ENCODE data around the gene ACOT7.

Gene ACOT7

DNA sequence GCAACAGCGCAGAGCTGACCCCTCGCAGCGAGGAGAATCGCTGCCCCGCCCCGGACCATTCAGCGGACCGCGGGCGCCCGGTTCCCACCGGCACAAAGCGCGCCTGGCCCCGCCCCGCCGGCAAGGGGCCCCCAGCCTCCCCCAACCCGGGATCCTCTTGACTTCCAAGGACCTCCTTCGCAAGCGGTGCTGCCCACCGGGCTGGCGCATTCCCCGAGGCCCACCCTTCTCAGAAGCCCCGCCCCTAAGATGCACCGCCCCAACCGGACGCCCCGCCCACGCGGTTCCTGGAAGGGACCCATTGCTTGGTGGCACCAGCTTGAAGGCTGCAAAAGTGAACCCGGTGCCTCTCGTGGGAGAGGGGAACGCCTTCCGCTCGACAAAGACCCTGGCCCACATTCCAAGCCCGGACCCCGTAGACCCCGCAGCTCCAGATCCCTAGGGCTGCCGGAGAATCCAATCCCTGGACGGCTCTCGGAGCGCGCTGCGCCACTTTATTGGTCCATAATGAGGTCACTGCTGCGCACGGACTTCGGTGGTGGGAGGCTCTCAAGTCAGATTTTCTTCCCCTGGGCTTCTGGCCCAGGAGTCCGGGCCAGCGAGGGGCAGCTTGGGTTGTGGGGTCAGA, 147.6 kb downstream of the ACOT7 start:
- DNase-seq, result peak; percentile 81

DNA sequence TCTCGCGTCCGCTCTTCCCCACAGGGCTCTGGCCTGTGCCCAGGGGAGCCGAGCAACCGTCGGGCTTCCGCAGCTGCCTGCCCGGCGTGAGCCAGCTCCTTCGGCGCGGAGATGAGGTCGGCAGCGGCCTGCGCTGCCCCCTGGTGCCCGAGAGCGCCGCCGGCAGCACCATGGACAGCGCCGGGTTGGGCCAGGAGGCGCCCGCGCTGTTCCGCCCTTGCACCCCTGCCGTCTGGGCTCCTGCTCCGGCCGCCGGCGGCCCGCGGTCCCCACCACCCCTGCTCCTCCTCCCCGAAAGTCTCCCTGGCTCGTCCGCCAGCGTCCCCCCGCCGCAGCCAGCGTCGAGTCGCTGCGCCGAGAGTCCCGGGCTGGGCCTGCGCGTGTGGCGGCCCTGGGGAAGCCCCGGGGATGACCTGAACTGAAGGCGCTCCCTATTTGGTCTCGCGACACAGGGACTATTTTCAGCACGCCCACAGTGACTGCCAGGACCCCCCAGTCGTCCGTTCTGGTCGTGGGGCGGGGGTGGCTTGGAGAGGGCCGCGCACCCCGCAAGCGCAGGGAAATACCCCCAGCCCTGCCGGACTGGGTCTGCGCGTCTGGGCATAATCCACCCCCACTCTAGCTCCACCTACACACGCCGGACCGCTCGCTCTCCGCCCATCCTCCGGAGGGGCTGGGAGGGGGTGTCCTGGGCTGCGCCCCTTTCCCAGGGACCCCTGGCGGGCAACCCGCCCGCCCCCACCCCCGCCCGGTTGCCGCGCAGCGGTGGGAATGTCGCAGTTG, 148.3 kb downstream of the ACOT7 start:
- peak; percentile 93 for DNase-seq

DNA sequence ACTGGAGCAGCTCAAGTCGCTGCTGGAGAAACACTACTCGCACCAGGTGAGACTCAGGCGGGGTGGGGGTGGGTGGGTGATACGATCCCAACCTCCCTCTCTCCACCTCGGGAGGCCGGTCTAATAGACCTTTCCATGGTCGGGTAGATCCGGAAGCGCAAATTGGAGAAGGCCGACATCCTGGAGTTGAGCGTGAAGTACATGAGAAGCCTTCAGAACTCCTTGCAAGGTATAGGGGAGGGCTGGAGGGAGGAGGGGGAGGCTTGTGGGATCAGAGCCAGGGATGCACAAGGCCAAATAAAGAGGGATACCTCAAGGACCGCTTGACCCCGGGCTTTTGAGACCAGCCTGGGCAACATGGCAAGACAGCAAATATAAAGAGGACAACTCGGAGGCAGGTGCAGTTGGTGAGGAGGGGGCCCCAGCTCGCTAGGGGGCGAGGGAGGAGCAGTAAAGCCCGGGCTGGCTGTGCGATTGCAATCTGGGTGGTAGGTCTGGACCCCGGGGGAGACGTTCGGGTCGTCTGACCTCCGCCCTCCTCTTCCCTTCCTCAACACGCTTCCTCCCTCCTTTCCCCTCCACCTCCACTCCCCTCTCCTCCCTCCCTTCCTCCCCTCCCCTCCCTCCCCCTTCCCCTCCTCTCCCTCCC, 149.0 kb downstream of the ACOT7 start:
- DNase-seq, result no peak

DNA sequence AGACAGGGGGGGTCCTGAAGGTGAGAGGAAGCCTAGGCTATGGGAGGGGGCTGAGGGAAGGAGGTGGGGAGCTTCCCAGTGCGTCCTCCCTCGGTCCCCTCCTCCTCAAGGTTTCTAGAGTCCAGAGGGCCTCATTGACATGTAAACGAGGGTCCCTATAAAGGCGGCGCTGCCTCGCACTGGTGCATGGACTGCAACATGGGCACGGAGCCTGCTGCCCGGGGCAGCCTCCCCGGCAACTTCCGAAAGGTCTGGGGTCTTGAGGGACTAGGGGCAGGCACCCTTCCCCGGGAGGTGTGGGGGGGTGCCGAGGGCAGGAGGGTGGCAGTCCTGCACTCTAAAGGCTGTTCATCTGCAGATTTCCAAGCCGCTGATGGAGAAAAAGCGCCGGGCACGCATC, 149.6 kb downstream of the ACOT7 start, which contains the start of gene HES3:
TSS of gene HES3 (plus strand) at position 187 of the 400 bp plus-strand sequence. CDS start at position 374, 187 bp downstream.
- DNase-seq, result no peak

DNA sequence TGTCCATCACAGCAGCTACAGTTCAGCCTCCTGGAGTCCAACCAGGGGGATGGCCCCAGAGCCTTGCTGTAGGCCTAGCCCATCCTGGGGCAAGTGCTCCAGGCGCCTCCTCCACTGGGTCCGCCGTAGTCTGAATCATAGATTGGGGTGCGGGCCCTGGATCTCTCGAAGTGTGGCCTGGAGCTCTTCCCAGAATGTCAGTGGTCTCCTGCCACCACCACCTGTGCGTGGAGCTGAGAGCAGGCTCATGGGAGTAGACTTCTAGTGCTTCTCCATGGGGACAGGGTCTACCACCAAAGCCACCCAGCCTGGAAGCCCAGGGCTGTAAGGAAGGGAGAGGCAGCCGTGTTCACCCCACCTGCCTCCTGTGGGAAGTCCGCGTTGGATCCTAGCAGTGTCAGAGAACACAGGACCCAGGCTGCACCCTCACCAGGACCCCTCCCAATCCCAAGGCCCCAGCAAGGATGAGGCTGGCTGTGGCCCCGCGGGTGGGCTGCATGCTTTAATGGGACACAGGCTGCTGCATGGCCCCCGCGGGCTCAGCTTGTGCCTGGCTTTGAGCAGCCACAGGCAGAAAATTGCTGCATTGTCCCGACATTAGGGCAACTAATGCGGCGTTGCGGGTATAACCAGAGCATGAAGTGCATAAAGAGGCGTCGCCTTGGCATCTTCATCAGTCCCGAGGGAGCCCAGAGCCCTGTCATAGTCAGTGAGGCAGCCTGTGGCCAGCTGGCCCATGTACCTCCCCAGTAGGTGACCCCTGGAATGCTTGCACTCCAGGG, 150.3 kb downstream of the ACOT7 start:
- DNase-seq, result peak; percentile 33

DNA sequence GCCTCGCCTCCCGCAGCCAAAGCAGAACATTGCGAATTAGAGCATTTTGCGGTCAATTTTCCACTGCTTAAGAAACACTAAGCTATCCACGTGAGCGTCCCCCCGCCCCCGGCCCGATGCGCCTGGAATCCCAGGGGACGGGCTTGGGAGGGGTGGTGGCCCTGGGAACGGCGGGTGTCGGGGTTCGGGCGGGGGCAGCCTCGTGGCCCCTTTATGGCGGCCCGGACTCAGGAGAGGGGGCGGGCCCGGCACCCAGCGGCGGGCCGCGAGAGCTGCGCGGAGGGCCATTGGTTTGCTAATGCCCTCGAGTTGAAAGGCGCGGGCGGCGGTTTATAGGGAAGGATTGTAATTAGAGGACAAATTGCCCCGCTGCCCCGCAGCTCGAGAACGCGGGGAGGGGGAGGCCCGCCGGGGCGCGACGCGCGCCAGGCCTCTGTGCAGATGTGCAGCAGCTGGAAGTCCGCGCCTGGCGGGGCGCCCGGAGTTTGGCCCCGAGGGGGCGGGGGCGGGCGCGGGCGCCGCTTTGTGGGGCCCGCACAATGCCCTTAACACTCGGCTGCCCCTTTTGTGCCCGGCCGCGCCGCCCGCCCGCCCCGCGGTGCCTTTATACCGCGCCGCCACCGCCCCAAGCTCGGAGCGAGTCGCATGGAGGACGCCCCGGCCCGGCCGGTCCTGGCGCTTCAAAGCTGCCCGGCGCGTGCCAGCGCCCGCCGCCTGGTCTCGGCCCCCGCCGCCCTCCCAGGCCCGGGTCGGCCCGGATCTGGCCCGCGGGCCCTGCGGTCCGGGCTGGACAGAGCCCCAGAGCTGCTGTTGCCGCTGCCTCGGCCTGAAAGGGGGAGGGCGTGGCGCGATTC, 151.5 kb downstream of the ACOT7 start:
- DNase-seq, result peak; percentile 47

DNA sequence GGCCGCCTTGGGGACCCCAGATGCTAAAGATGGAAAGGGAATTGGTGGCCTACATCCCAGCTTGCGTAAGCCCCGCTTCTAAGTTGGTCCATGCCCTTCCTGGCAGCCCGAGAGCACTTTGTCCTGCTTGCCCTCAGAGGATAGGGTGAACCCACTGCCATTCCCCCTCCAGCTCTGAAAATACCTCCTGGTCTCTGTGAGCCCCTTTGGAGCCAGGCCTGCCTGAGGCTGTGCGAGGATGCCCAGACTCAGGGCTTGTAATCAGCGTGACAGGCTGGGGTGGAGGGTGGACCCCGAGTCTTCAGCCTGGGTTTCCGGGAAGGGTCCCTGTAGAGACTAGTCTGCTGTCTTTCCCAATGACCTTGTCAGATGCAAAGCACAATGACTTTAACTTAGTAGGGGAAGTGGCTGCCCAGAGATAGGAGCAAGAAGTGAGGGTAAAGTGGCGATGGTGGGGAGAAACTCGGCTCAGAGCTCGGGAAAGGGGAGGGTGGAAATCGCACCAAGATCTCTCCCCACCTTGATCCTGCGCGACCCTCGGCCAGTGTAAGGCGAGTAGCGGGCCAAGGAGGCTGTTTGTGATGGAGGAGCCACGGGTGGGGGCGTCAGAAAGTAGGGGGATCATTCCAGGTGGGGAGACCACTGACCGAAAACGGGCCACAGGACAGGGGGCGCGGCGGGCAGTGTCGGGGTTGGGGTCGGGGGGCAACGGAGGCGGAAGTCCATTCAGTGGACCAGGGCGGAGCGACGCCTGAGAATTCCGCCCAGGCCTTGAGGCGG, 152.3 kb downstream of the ACOT7 start:
- DNase-seq, result peak; percentile 21

DNA sequence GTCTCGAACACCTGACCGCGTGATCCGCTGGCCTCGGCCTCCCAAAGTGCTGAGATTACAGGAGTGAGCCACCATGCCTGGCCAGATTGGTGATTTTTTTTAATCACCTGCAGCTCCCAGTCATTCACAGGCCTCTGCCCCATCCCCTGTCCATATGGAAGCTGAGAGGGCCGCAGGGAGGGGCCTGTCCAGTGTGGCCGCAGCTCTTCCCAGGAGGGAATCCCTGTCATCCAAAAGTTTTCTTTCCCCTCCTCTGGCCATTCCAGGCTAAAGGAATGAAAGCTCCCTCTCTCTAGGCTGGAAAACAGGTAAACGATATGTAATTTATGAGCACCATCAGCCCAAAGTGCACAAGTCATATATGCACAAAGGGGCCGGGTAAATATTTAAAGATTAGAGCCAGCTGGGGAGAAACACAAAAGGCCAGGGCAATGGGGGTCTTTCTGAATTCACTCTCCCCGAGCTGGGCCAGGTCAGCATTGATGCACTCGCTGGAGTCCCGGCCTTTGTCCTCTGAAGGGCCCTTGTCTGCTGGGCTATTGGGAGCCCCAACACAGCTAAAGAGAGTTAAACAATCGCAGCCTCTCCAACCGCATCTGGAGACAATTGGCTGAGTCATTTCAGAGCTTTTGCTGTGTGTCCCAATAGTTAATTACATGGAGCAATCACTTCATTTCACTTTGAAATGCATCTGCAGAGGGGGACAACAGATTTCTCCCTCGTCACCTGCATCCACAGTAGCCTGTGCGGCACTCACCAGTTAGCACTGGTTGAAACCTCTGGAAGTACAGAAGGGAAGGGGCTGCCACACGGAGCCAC, 153.4 kb downstream of the ACOT7 start:
- DNase-seq, result peak; percentile 25

DNA sequence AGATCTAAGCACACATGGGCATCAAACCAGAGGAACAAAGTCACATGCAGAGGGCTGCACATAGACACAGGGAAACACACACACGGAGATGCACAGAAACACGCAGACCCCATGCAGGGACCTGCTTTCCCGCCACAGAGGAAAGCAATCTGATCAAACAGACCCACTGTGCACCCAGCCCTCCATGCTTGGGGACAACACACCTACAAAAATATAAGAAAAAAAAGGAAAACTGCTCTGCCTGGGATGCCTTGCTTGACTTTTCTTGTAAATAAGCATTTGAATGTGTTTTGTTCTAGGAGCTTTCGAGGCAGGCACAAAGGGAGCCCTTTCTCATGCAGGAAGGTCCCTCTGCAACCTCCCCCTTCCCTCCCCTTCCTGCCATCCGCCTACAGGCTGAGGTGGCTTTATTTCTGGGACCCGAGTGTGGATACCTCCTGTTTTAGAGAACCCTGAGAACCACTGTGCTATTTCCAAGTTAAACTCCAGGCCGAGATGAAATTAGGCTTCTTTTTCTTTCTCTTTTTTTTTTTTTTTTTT, 154.3 kb downstream of the ACOT7 start:
- no peak for DNase-seq

DNA sequence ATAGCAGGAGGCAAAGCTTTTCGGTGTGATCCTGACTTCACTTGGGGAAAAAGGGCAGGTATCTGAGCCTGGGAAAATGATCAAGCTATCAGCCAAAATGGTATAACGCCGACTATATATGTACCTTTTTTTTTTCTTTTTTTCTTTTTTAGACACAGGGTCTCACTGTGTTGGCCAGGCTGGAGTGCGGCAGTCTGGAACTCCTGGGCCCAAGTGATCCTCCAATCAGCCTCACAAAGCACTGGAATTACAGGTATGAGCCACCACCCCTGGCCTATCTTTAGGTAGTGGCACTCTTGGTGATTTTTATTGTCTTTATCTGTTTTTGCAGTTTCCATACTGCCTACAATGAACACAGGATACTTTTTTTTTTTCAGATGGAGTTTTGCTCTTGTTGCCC, 156.5 kb downstream of the ACOT7 start:
- no peak for DNase-seq

DNA sequence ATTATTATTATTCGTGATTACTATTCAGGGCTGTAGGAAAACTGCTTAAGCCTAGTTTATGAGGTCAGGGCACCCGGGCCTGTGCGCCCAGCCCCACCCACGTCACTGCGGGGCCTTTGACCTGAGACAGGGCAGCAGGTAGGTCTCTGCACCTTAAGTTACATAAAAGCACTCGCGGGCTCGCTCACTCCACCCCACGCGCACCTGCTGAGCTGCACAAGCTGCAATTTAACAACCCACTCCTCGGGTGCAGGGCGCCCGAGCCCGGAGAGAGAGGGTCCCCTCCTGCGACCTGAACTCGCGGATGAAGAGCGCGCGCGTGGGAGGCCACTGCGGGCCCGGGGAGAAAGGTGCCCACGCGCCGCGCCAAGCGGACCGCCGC, 158.3 kb downstream of the ACOT7 start:
- DNase-seq, result no peak

DNA sequence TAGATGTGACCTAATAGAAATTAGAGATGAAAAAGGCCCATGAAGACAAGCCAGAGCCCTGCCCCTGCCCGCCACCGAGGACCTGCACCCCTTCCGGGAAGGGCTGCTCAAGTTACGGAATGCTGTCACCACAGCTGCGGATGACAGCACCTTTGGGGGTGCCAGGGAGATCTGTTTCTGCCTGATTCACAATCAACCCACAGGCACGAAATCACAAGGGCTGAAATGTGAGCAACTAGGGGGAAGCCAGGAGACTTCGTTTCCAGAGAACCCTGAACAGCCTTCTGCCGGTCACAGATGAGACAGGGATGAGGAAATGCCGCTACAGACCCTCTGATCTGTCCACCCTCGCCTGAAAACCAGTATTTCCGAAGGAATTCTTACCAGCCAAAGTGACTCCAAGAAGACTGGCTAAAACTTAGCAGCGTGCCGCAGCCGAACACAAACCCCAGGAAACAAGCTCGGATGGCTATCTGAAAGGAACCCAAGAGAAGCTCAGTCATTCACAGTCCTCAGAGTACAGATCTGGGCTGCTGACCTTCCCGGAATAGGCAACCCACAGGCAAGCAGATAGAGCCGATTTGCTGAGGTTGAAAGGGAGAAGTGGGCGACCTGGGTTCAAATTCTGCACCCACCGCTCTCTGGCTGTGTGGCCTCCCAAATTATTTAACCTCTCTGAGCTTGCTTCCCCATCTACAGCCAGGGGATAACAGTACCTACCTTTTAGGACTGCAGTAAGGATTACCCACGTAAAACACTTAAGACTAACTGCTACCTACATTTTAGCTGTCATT, 158.9 kb downstream of the ACOT7 start:
- DNase-seq, result no peak

DNA sequence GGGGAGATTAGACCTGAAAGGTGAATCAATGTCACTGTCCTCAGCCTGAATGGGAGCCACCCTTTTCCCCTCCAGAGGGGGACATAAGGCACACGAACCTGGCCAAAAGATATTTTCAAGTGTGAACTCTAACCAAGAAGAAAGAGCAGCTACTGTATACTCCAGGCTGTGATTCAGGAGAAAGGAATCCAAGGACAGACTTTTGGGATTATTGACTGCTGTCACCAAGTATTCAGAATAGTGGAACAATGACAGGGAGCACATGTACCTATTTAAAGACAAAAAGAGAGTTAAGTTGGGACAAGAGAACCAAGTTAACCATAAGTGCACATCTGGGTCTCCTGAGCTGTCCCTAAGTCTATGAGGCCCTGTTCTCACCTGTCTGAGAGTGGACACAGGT, 160.2 kb downstream of the ACOT7 start:
- no peak for DNase-seq

DNA sequence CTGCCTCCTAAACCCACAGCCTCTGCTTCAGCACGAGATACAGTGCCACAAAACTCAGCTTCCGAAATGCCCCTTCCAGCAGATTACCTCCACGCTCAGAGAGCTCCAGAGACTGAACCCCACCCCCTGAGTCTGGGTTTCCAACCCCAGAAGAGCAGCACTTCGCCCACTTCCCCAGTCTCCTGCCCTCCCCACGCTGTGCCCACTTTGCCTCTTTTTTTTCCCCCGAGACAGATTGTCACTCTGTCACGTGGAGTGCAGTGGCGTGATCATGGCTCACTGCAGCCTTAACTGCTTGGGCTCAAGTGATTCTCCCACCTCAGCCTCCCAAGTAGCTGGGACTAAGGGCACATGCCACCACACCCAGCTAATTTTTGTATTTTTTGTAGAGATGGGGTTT, 167.9 kb downstream of the ACOT7 start:
- DNase-seq, result no peak

DNA sequence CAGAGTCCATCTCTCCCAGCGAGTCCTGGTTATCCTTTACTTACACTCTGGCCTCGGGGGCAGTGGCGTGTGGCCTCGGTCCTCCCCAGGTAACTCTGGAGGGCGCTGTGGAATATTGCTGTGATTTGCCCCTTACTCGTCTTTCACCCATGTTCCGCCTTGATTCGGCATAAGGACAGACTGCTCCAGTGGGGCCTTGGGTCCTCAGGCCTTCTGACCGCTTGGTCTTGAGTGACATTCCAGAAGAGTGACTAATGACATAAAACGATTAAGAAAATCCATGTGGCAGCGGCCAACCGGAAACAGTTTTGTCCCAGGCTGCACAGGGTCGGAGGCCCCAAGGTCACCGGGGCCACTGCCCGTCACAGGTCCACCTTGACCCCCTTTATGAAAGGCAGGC, 168.8 kb downstream of the ACOT7 start:
- DNase-seq, result no peak

DNA sequence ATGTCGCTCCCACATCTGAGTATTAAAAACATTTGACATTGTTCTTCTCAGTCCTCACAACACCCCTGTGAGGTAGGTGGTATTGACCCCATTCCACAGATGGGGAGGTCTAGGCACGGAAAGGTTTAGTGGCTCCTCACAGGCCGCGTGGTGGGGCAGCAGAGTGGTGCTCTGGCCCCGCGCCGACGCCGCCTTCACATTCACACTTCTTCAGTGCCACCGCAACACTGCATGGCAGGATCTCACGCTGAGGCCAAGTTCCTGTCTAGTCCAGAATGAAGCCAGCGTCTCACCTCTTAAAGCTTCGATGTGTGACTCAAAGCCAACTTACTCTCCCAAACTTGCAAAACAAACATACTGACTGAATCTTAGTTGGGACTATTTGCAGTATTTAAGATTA, 169.9 kb downstream of the ACOT7 start:
- DNase-seq, result no peak

DNA sequence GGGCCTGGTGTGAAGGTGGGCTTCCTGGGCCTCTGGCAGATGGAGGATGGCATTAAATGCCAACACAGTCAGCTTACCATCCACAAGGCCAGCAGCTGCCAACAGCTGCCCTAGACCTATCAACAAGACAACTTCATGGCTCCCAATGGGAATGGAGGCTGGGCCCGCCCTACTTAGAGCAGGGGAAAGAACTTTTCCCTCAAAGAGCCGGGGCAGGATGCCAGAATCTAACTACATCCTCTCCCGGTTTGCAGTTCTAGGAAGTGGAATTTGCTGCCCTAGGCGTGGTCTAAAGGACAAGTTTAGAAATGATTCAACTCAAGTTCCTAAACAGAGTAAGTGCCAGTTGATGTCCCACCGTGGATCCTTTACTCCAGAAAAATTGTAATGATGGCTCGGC, 170.9 kb downstream of the ACOT7 start:
- no peak for DNase-seq

DNA sequence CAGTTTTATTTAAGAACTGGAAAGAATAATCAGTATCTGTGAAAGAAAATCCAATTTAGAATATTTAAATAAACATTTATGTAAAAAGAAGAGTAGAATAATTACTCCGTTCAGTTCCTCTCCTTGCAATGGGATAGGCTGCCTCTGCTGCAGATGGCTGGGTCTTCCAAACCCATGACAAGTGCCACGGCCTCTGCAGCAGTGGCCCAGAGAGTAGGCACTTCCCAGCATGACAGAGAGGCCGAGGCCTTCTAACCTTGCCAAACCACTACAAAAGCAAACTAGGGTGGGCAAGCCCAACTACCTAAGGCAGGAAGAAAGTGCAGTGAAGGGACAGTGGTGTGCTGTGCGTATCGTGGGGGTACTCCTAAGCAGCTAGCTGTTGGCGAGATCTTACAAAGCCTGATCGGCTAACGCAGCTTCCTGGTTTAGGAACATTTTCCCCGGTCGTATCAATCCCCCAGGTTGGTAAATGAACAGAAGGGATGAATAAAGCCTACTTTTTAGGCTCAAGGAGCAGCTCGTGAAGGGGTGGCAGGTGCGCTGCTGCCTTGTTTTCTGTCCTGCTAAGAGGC, 172.3 kb downstream of the ACOT7 start:
- DNase-seq, result no peak

DNA sequence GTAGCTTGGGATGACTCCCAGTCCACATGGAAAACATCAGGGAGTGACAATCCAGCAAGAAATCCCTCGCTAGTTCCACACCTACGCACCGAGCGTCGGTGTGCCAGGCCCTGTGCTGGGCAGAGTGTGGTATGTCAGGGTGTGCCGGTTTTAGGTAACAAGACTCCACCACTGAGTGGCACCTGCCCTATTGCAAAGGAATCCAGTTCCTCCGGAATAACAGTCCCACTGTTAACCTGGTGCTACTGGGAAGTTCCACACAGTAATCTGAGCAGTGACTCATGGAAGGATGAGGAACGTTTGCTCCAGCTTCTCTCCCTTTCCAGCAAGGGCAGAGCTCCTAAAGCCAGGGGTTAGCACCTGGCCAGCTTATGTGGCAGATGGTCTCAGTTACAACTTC, 173.3 kb downstream of the ACOT7 start:
- DNase-seq, result no peak
